Neuronal stem cell (in vitro differentiated cells): Measurements from ENCODE around the gene ANO6.

Source experiments
- DNase-seq: peaks from one replicate; pipeline ENCODE4 v3.0.0-alpha.2; 2013; ENCODE audit warnings: low spot score
- H2AFZ ChIP-seq: one replicate; pipeline ENCODE4 v1.6.1; 2013; ENCODE audit warnings: mild to moderate bottlenecking, low read length, inconsistent platforms
- H2AK5ac ChIP-seq: 2 replicates; pipeline ENCODE4 v1.6.1; 2013; ENCODE audit warnings: low read depth, mild to moderate bottlenecking, inconsistent platforms, low read length, moderate library complexity, mixed read lengths
- H2BK120ac ChIP-seq: 2 replicates; pipeline ENCODE4 v1.6.1; 2013; ENCODE audit warnings: low read depth, mild to moderate bottlenecking, inconsistent platforms, low read length, moderate library complexity, mixed read lengths
- H2BK12ac ChIP-seq: one replicate; pipeline ENCODE4 v1.6.1; 2013; ENCODE audit warnings: low read length, inconsistent platforms
- H2BK15ac ChIP-seq: 2 replicates; pipeline ENCODE4 v1.6.1; 2013; ENCODE audit warnings: mild to moderate bottlenecking, low read length, inconsistent platforms, mixed read lengths
- H2BK5ac ChIP-seq: one replicate; pipeline ENCODE4 v1.6.1; 2013; ENCODE audit warnings: inconsistent platforms, mild to moderate bottlenecking, low read length, moderate library complexity
- H3K14ac ChIP-seq: one replicate; pipeline ENCODE4 v1.6.1; 2013; ENCODE audit warnings: low read length, inconsistent platforms
- H3K18ac ChIP-seq: 2 replicates; pipeline ENCODE4 v1.6.1; 2013; ENCODE audit warnings: low read length, inconsistent platforms
- H3K23ac ChIP-seq: 2 replicates; pipeline ENCODE4 v1.6.1; 2013; ENCODE audit warnings: low read depth, mild to moderate bottlenecking, mixed read lengths, low read length, inconsistent platforms; ENCODE audit not compliant: poor library complexity
- H3K27ac ChIP-seq: replicated peaks from 3 replicates; pipeline ENCODE4 v1.5.1; 2013; ENCODE audit warnings: low read length, inconsistent platforms
- H3K27me3 ChIP-seq, 3 experiments: 2 replicates each; pipeline ENCODE4 v1.6.1; 2013; ENCODE audit warnings: low read length in 3 of 3, mild to moderate bottlenecking in 2 of 3, inconsistent platforms in 1 of 3, low read depth in 1 of 3, mixed read lengths in 1 of 3, moderate library complexity in 1 of 3; ENCODE audit not compliant: control insufficient read depth in 3 of 3, insufficient read depth in 3 of 3
- H3K36me3 ChIP-seq, 2 donors: replicated peaks in 1 of 2; 2 replicates each; pipeline ENCODE4 v1.6.1; 2013; ENCODE audit warnings: low read length in 2 of 2; ENCODE audit not compliant: control insufficient read depth in 2 of 2, insufficient read depth in 2 of 2
- H3K4ac ChIP-seq: 2 replicates; pipeline ENCODE4 v1.6.1; 2013; ENCODE audit warnings: inconsistent platforms, mild to moderate bottlenecking, low read length, moderate library complexity
- H3K4me1 ChIP-seq, 2 donors: 1 replicate in 1 of 2; 2 replicates in 1 of 2; pipeline ENCODE4 v1.6.1; 2013; ENCODE audit warnings: low read length in 2 of 2, low read depth in 1 of 2; ENCODE audit not compliant: control insufficient read depth in 2 of 2, insufficient read depth in 1 of 2
- H3K4me2 ChIP-seq: one replicate; pipeline ENCODE4 v1.6.1; 2013; ENCODE audit warnings: mild to moderate bottlenecking, low read length, inconsistent platforms; ENCODE audit not compliant: insufficient read depth, poor library complexity, severe bottlenecking
- H3K4me3 ChIP-seq, 2 donors: 2 replicates each; pipeline ENCODE4 v1.5.1; 2013; ENCODE audit warnings: low read length in 2 of 2, mild to moderate bottlenecking in 2 of 2, inconsistent platforms in 1 of 2, moderate library complexity in 1 of 2
- H3K79me1 ChIP-seq: one replicate; pipeline ENCODE4 v1.6.1; 2013; ENCODE audit warnings: low read depth, mild to moderate bottlenecking, inconsistent platforms, low read length, moderate library complexity
- H3K9ac ChIP-seq: one replicate; pipeline ENCODE4 v1.6.1; 2013; ENCODE audit warnings: mild to moderate bottlenecking, low read depth, low read length, inconsistent platforms; ENCODE audit not compliant: poor library complexity
- H3K9me3 ChIP-seq, 2 donors: replicated peaks in 1 of 2; 2 replicates each; pipeline versions ENCODE3 to v1.6.1; 2013; ENCODE audit warnings: low read length in 2 of 2, mild to moderate bottlenecking in 2 of 2, inconsistent platforms in 1 of 2, low read depth in 1 of 2, mixed read lengths in 1 of 2, moderate library complexity in 1 of 2; ENCODE audit not compliant: control insufficient read depth in 2 of 2, insufficient read depth in 1 of 2
- H4K8ac ChIP-seq: one replicate; pipeline ENCODE4 v1.6.1; 2013; ENCODE audit warnings: low read depth, mild to moderate bottlenecking, inconsistent platforms, low read length, moderate library complexity
- H4K91ac ChIP-seq: one replicate; pipeline ENCODE4 v1.6.1; 2013; ENCODE audit warnings: low read length, low read depth, mild to moderate bottlenecking, inconsistent platforms; ENCODE audit not compliant: poor library complexity
- WGBS, 2 donors: extraction: QIAGEN DNeasy Blood & Tissue Kit; methylation state at CpG; one replicate each; pipeline ENCODE4 v1.1.7; 2013; ENCODE audit warnings: missing lambda C conversion rate in 2 of 2, mixed read lengths in 1 of 2; ENCODE audit not compliant: insufficient read length in 2 of 2, insufficient replicate concordance in 1 of 2; ENCODE audit errors: extremely low coverage in 2 of 2; 5-methylcytosine and 5-hydroxymethylcytosine counted together

The ANO6 gene

GRCh38 chr12:45281994-45282393 is 66.1 kb downstream of the ANO6 start:
- peaks cover 1 to 4% of the 10 kb centered on the region in 2 donors for H3K36me3 ChIP-seq
- H4K8ac ChIP-seq, result no peak overlapping the region
- H3K18ac ChIP-seq, result no peak overlapping the region
- no peak overlapping the region for H2AFZ ChIP-seq
- no peaks in the 10 kb centered on the region for H3K79me1 ChIP-seq
- H3K14ac ChIP-seq, result no peak overlapping the region
- H3K4ac ChIP-seq, result no peak overlapping the region
- no peak for DNase-seq
- H2AK5ac ChIP-seq, result no peak overlapping the region
- no peak overlapping the region for H2BK15ac ChIP-seq
- H3K27ac ChIP-seq, result no peak overlapping the region
- H2BK5ac ChIP-seq, result no peak overlapping the region
- no peak overlapping the region for H3K23ac ChIP-seq
- H3K4me2 ChIP-seq, result no peak overlapping the region
- no peaks in the 10 kb centered on the region for H3K27me3 ChIP-seq
- H3K9me3 ChIP-seq, result peaks cover 0 to 7% of the 10 kb centered on the region in 2 donors
- H2BK120ac ChIP-seq, result no peak overlapping the region
- H2BK12ac ChIP-seq, result no peak overlapping the region
- WGBS, 2 donors, result no CpG with 5 or more reads among the region's 1 CpG
- no peak overlapping the region for H4K91ac ChIP-seq
- H3K4me1 ChIP-seq, result peaks cover 0 to 8% of the 10 kb centered on the region in 2 donors
- no peak overlapping the region for H3K4me3 ChIP-seq
- no peak overlapping the region for H3K9ac ChIP-seq

GRCh38 chr12:45282411-45282810 is 66.5 kb downstream of the ANO6 start:
- Histone ChIP-seq H4K91ac (no peak overlapping the region), H3K18ac (no peak overlapping the region), H3K4me1 (peaks cover 0 to 8% of the 10 kb centered on the region in 2 donors), H3K9ac (no peak overlapping the region), H2BK120ac (no peak overlapping the region), H3K79me1 (no peaks in the 10 kb centered on the region), H4K8ac (no peak overlapping the region), H2BK5ac (no peak overlapping the region), H2AK5ac (no peak overlapping the region), H3K14ac (no peak overlapping the region), H3K36me3 (peaks cover 1 to 4% of the 10 kb centered on the region in 2 donors), H3K4me2 (no peak overlapping the region), H2BK15ac (no peak overlapping the region), H3K27ac (no peak overlapping the region), H2BK12ac (no peak overlapping the region), H2AFZ (no peak overlapping the region), H3K23ac (no peak overlapping the region), H3K27me3 (no peaks in the 10 kb centered on the region), H3K4me3 (no peak overlapping the region), H3K9me3 (peaks cover 0 to 7% of the 10 kb centered on the region in 2 donors), H3K4ac (no peak overlapping the region)
- no CpG with 5 or more reads among the region's 4 CpGs for WGBS, 2 donors
- DNase-seq, result no peak

- Histone ChIP-seq H2AFZ (no peak overlapping the region), H2BK12ac (no peak overlapping the region), H3K36me3 (peaks cover 1 to 4% of the 10 kb centered on the region in 2 donors), H2BK15ac (no peak overlapping the region), H3K18ac (no peak overlapping the region), H3K4me1 (peaks cover 0 to 8% of the 10 kb centered on the region in 2 donors), H3K27me3 (no peaks in the 10 kb centered on the region), H3K79me1 (no peaks in the 10 kb centered on the region), H4K8ac (no peak overlapping the region), H3K27ac (peak overlapping the region; percentile 9), H3K4ac (no peak overlapping the region), H3K23ac (no peak overlapping the region), H3K14ac (no peak overlapping the region), H3K9ac (no peak overlapping the region), H3K4me3 (no peak overlapping the region), H2AK5ac (no peak overlapping the region), H4K91ac (no peak overlapping the region), H3K4me2 (no peak overlapping the region), H2BK5ac (no peak overlapping the region), H3K9me3 (peaks cover 0 to 7% of the 10 kb centered on the region in 2 donors), H2BK120ac (no peak overlapping the region)
- no CpG with 5 or more reads among the region's 8 CpGs for WGBS, 2 donors
- no peak for DNase-seq
Measured at GRCh38 chr12:45284096-45284901, 68.4 kb downstream of the ANO6 start.

GRCh38 chr12:45285717-45286116 is 69.8 kb downstream of the ANO6 start:
- Histone ChIP-seq H2BK5ac (no peak overlapping the region), H3K9me3 (peaks cover 0 to 7% of the 10 kb centered on the region in 2 donors), H3K27me3 (no peaks in the 10 kb centered on the region), H3K4me2 (no peak overlapping the region), H3K4me3 (no peak overlapping the region), H3K36me3 (peaks cover 0 to 4% of the 10 kb centered on the region in 2 donors), H3K18ac (no peak overlapping the region), H2BK120ac (no peak overlapping the region), H2AK5ac (no peak overlapping the region), H4K8ac (no peak overlapping the region), H3K9ac (no peak overlapping the region), H3K27ac (no peak overlapping the region), H3K4me1 (peaks cover 0 to 4% of the 10 kb centered on the region in 2 donors), H3K14ac (no peak overlapping the region), H3K23ac (no peak overlapping the region), H2BK12ac (no peak overlapping the region), H2BK15ac (no peak overlapping the region), H3K4ac (no peak overlapping the region), H2AFZ (no peak overlapping the region), H4K91ac (no peak overlapping the region), H3K79me1 (no peaks in the 10 kb centered on the region)
- no peak for DNase-seq
- no CpG with 5 or more reads among the region's 2 CpGs for WGBS, 2 donors
